ENCODE results near the gene PRKRIP1.

- TF ChIP-seq CTCF (conservative IDR thresholded peaks at IDR 0.05; ENCODE audit: low read depth, low read length) (no peak), EZH2 (IDR thresholded peaks at IDR 0.05; ENCODE audit: borderline replicate concordance, low read depth, low read length, poor library complexity, severe bottlenecking) (no peak)
These were observed at the start of gene PRKRIP1 for GRCh38 chr7:102395873-102396709.

Measured in A673 (cell line).